GM19397 (cell line): ENCODE results near the gene DCDC2C.

ENCODE experiments used
- ATAC-seq: cut with Tn5 transposase; IDR thresholded peaks from one replicate; pipeline ENCODE4 v1.9.1; 2021; ENCODE audit warnings: mild to moderate bottlenecking, moderate library complexity; ENCODE audit not compliant: unreplicated experiment

Gene DCDC2C

DNA sequence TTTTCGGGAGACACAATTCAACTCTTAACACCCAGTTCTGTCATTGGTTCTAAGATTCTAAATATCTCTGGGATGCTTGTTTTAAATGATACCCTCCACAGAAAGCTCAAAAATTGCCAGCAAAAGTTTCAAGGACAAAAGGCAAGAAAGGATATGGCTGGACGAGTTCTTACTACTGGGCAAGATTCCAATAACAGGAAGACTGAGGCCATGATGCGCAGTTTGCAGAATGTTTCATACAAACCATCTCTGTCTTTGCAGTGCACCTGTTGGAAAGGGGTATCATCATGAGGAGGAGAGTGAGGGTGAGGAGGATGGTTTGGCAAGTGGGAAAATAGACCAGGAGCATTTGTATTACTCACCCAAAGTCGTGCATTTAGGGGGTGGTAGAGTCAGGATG lies 172.8 kb downstream of the DCDC2C start:
- no peak for ATAC-seq

DNA sequence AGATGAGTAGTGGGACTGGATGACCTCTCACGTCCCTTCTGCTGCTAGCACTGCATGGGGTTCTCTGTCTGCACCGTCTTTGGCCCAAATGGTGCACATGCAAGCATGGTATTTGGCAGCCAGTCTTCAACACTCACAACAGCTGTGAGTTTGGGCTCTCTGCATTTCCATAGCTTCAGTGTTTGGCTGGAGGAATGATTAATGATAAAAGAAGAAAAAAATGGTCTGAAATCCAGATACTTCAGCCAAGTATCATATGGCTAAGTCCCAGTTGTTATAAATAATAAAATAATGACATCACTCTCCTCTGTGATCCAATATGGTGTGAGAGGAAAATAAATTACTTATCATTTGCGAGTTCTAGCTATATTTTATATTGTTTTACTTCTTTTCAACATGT lies 173.3 kb downstream of the DCDC2C start:
- ATAC-seq, result no peak

DNA sequence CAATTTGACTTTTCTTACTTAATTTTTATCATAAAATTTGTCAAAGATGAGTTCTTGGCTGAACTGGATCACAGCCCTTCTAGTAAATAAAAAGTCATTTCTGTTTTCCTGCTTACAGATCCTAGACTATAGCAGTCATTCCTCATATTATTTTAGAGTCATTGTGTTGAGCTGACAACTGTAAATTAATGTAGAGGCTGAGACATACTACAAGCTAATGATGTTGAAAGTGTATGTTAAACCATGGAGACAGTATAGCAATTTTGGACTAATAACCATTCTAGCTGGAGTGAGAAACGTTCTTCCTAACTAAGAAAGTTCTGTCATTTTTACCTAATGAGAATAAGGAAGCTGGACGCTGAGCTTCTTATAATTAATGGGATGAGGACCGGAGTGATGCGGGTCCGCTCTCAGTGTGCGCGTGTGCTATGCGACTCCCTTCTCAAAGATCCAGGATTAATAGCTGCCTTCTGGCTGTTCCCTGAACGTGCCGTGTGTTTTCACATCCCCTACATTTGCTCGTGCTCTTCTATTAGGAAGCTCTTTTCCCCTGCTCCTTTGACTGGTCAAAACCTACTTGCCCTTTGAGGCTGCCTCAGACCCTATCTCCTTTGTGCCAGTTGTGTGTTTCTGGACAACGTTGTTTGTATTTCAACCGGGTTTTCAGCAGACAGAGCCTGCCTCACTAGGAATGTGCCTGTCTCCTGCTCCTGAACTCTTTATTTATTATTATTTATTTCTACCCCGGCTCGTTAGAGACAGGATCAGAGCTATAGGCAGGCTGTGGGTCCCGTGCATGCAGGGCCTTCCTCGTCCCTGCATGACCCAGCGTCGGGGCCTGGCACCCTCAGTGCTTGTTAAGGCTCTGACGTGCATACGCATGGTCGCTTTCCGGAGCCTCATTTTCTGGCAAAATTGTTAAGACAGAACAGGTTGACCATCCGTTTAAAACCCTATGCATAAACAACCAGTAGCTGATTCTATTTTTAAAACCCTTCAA lies 182.6 kb downstream of the DCDC2C start:
- ATAC-seq, result no peak

DNA sequence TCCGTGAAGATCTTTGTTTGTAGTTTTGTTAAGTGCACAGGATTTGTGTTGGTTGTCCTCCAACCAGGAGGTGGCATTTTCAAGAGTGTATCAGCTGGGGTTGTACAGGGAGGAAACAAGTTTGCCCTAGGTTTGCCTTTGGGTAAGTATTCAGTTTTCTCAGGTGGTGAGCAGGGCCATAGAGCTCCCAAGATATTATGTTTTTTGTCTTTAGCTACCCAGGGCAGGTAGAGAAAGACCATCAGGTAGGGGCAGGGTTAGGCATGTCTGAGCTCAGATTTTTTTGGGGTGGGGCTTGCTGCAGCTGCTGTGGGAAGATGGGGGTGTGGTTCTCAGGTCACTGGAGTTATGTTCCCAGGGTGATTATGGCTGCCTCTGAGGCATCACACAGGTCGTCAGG lies 191.6 kb downstream of the DCDC2C start:
- no peak for ATAC-seq
